A549 (cell line): ENCODE data around the gene COX5B.

Experiments
- BHLHE40 ChIP-seq: IDR thresholded peaks from 2 replicates; pipeline ENCODE4 v1.6.1; 2012; ENCODE audit warnings: low read depth, low read length, inconsistent platforms
- CBX8 ChIP-seq: fragments of 200-600 bp; sonication (generic); IDR thresholded peaks from 2 replicates; pipeline ENCODE4 v1.6.1; 2016
- CEBPB ChIP-seq, 2 experiments: fragments of >200 bp in 1 of 2; sonication (Bioruptor Twin) in 1 of 2; formaldehyde crosslinking in 1 of 2; IDR thresholded peaks; 2 replicates each; pipeline ENCODE4 v1.6.1; 2012 to 2016
- EHMT2 ChIP-seq: fragments of 200-600 bp; sonication (generic); IDR thresholded peaks from 2 replicates; pipeline ENCODE4 v1.6.1; 2016; ENCODE audit warnings: antibody characterized with exemption, low read depth, mild to moderate bottlenecking, moderate library complexity
- JUNB ChIP-seq: fragments of >200 bp; sonication (Bioruptor Twin); formaldehyde crosslinking; IDR thresholded peaks from 2 replicates; pipeline ENCODE4 v1.6.1; 2016
- NR3C1 ChIP-seq: fragments of >200 bp; sonication (Bioruptor Twin); formaldehyde crosslinking; IDR thresholded peaks from 3 replicates; pipeline ENCODE4 v1.6.1; 2017
- RAD21 ChIP-seq, 2 experiments: fragments of >200 bp in 1 of 2; sonication (Bioruptor Twin) in 1 of 2; formaldehyde crosslinking in 1 of 2; IDR thresholded peaks in 1 of 2; conservative IDR thresholded peaks in 1 of 2; 2 replicates in 1 of 2; 3 replicates in 1 of 2; pipeline ENCODE4 v1.6.1; 2012 to 2018; ENCODE audit warnings: inconsistent platforms in 1 of 2
- RFX5 ChIP-seq: fragments of 450-650 bp; IDR thresholded peaks from 2 replicates; pipeline ENCODE4 v1.7.1; 2014; ENCODE audit warnings: antibody characterized with exemption, mild to moderate bottlenecking, moderate library complexity
- TF ChIP-seq, protein P1 (sequence below): fragments of >200 bp; sonication (Bioruptor Twin); formaldehyde crosslinking; IDR thresholded peaks from 3 replicates; pipeline ENCODE4 v1.5.1; 2016
- TF ChIP-seq, protein P2 (sequence below): IDR thresholded peaks from 2 replicates; pipeline ENCODE4 v1.6.1; 2012
- TF ChIP-seq, protein P3 (sequence below): fragments of 250-450 bp; sonication (Bioruptor Pico); IDR thresholded peaks from 2 replicates; pipeline ENCODE4 v1.5.0; 2021; ENCODE audit warnings: mild to moderate bottlenecking, moderate library complexity, borderline replicate concordance

DNA sequence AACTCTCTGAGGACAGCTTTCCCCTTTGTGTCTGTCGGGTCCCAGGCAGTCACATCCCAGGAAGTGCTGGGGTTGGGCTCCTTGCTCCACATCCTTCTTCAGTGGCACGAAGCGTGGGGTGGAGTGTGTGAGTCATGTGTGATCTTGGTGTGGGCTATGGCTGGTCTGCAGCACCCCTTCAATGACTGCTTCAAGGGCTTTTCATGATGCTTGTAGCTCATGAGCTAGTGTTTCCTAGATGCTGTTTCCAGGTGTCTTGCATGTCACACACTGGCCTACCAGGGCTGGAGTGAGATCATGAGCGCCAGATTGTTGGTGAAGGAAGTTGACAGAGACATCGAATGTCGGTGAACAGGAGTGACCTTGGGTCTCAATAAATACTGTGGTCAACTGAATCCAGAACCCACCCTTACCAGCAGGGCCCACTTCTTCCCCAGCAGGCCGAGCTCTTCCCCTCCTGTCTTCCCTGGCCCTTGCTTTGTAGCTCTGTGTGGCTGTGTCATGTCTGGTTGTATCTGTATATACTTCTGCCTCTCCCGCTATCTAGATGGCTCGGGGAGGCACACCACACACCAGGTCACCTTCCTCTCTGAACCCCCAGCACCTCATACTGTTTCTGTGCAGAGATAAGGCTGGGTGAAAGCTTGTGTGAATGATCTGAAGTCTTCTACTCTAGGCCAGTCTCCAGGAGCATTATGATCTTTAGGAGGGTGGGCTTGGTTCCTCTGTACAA lies 27.5 kb downstream of the COX5B start:
- no peak for TF ChIP-seq EHMT2
- no peak for TF ChIP-seq CEBPB (IDR thresholded peaks at IDR 0.05)
- TF ChIP-seq NR3C1, result no peak
- TF ChIP-seq, protein P1, sequence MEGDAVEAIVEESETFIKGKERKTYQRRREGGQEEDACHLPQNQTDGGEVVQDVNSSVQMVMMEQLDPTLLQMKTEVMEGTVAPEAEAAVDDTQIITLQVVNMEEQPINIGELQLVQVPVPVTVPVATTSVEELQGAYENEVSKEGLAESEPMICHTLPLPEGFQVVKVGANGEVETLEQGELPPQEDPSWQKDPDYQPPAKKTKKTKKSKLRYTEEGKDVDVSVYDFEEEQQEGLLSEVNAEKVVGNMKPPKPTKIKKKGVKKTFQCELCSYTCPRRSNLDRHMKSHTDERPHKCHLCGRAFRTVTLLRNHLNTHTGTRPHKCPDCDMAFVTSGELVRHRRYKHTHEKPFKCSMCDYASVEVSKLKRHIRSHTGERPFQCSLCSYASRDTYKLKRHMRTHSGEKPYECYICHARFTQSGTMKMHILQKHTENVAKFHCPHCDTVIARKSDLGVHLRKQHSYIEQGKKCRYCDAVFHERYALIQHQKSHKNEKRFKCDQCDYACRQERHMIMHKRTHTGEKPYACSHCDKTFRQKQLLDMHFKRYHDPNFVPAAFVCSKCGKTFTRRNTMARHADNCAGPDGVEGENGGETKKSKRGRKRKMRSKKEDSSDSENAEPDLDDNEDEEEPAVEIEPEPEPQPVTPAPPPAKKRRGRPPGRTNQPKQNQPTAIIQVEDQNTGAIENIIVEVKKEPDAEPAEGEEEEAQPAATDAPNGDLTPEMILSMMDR, result no peak
- no peak for TF ChIP-seq BHLHE40
- no peak for TF ChIP-seq CBX8
- TF ChIP-seq RAD21 (conservative IDR thresholded peaks at IDR 0.05 in 1 of 2, IDR thresholded peaks at IDR 0.05 in 1 of 2), result no peak
- TF ChIP-seq, protein P2, sequence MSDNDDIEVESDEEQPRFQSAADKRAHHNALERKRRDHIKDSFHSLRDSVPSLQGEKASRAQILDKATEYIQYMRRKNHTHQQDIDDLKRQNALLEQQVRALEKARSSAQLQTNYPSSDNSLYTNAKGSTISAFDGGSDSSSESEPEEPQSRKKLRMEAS, result no peak
- TF ChIP-seq JUNB, result no peak
- TF ChIP-seq RFX5, result no peak
- TF ChIP-seq, protein P3, sequence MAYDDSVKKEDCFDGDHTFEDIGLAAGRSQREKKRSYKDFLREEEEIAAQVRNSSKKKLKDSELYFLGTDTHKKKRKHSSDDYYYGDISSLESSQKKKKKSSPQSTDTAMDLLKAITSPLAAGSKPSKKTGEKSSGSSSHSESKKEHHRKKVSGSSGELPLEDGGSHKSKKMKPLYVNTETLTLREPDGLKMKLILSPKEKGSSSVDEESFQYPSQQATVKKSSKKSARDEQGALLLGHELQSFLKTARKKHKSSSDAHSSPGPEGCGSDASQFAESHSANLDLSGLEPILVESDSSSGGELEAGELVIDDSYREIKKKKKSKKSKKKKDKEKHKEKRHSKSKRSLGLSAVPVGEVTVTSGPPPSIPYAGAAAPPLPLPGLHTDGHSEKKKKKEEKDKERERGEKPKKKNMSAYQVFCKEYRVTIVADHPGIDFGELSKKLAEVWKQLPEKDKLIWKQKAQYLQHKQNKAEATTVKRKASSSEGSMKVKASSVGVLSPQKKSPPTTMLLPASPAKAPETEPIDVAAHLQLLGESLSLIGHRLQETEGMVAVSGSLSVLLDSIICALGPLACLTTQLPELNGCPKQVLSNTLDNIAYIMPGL (CRISPR knock-in tag), result no peak
